Psoas muscle (tissue), 8 donors: ENCODE measurements around the gene ATMIN. TPM values are rescaled to one million over a fixed set of nuclear protein-coding genes. Genes with fewer than 3 reads are reported as not detected.

ENCODE experiments used
- ATAC-seq, 4 donors: fragments of 200-7000 bp; cut with Tn5 transposase; one replicate each; pipeline ENCODE4 v1.9.1; 2020; ENCODE audit warnings: moderate library complexity in 3 of 4, mild to moderate bottlenecking in 2 of 4
- DNase-seq, 2 donors: peaks; one replicate each; pipeline ENCODE4 v3.0.0-alpha.2; 2020
- H3K27ac ChIP-seq: fragments of 200-600 bp; one replicate; pipeline ENCODE4 v1.8.0; 2022
- H3K27me3 ChIP-seq, 3 donors: fragments of 200-600 bp in 1 of 3; one replicate each; pipeline versions ENCODE4 v1.6.1 to v1.8.0; 2013 to 2022; ENCODE audit warnings: low read length in 2 of 3, mild to moderate bottlenecking in 2 of 3, moderate library complexity in 1 of 3; ENCODE audit not compliant: insufficient read depth in 3 of 3
- H3K36me3 ChIP-seq, 2 donors: fragments of 200-600 bp in 1 of 2; one replicate each; pipeline versions ENCODE4 v1.6.1 to v1.8.0; 2013 to 2022; ENCODE audit warnings: low read depth in 1 of 2, mild to moderate bottlenecking in 1 of 2, moderate library complexity in 1 of 2; ENCODE audit not compliant: insufficient read depth in 1 of 2
- H3K4me1 ChIP-seq: fragments of 200-600 bp; one replicate; pipeline ENCODE4 v1.8.0; 2022
- H3K4me3 ChIP-seq: fragments of 200-600 bp; one replicate; pipeline ENCODE4 v1.8.0; 2022; ENCODE audit warnings: mild to moderate bottlenecking
- H3K9me3 ChIP-seq: fragments of 200-600 bp; one replicate; pipeline ENCODE4 v1.8.0; 2022
- WGBS, 3 donors: extraction: QIAGEN DNeasy Blood & Tissue Kit; methylation state at CpG; one replicate each; pipeline versions ENCODE4 v1.1.6 to v1.1.7; 2013; 5-methylcytosine and 5-hydroxymethylcytosine counted together
- intact Hi-C, 2 donors: fragments of 100-400 bp; cut with DNase I; formaldehyde crosslinking; loops; one replicate each; pipeline versions ENCODE4 v1.11.0 to v1.14.2; 2022
- polyA plus RNA-seq, 3 donors: library from polyadenylated mRNA; stranded (reverse); fragments of 200-250 nt; gene quantifications; one replicate each; pipeline ENCODE4 v1.2.3, GENCODE V29; 2013
- total RNA-seq, 4 donors: library from RNA; stranded (reverse); fragmentation: NEBNext Ultra II Directional in 2 of 4; extraction: Animal tissue kit (Norgen Biotek cat#: 25700) in 2 of 4; gene quantifications; one replicate each; pipeline versions ENCODE4 v1.2.1 to v1.2.4, GENCODE V29; 2021 to 2023
- TF ChIP-seq, protein P1 (sequence below): fragments of 200-600 bp; IDR thresholded peaks from one replicate; pipeline ENCODE4 v1.8.0; 2022; ENCODE audit warnings: antibody characterized with exemption
- donor health status: healthy with polysubstance abuse.
- donor health status: DM: no; HTN: no; CAD: no; lungs with moderate emphysema.
- donor health status: Bipolar disorder and iron deficiency.
- donor health status: healthy.
- donor health status: DM: yes; HTN: yes; CAD: no.
- donor health status: DM: no; HTN: no; CAD: no.
- donor health status: DM: no; HTN: no; CAD: no.
- donor health status: DM: yes; HTN: yes; CAD: no.

The ATMIN gene
- total and polyA plus RNA-seq, 7 donors: 20.0 to 43.2 (median 28.8) TPM

GRCh38 chr16:81081014-81081413, 45.4 kb downstream of the ATMIN start:
- ATAC-seq (no peak), DNase-seq (no peak)
- no peaks in the 10 kb centered on the region for H3K27me3 ChIP-seq
- H3K9me3 ChIP-seq: no peaks in the 10 kb centered on the region
- no peak overlapping the region for H3K27ac ChIP-seq
- 96 to 97% (median 97%) methylated on average over 4 of the region's 4 CpGs for WGBS, 3 donors
- intact Hi-C loops: no loop called here
- H3K36me3 ChIP-seq: peaks cover 0 to 18% of the 10 kb centered on the region in 2 donors
- no peaks in the 10 kb centered on the region for H3K4me1 ChIP-seq
- TF ChIP-seq, protein P1, sequence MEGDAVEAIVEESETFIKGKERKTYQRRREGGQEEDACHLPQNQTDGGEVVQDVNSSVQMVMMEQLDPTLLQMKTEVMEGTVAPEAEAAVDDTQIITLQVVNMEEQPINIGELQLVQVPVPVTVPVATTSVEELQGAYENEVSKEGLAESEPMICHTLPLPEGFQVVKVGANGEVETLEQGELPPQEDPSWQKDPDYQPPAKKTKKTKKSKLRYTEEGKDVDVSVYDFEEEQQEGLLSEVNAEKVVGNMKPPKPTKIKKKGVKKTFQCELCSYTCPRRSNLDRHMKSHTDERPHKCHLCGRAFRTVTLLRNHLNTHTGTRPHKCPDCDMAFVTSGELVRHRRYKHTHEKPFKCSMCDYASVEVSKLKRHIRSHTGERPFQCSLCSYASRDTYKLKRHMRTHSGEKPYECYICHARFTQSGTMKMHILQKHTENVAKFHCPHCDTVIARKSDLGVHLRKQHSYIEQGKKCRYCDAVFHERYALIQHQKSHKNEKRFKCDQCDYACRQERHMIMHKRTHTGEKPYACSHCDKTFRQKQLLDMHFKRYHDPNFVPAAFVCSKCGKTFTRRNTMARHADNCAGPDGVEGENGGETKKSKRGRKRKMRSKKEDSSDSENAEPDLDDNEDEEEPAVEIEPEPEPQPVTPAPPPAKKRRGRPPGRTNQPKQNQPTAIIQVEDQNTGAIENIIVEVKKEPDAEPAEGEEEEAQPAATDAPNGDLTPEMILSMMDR: no peak
- no peak overlapping the region for H3K4me3 ChIP-seq

- ATAC-seq (no peak), DNase-seq (no peak)
- intact Hi-C loops: no loop called here
- Histone ChIP-seq H3K9me3 (no peaks in the 10 kb centered on the region), H3K27ac (no peak overlapping the region), H3K36me3 (peaks cover 5 to 40% of the 10 kb centered on the region in 2 donors), H3K4me1 (no peaks in the 10 kb centered on the region), H3K27me3 (no peaks in the 10 kb centered on the region), H3K4me3 (no peak overlapping the region)
- 93 to 99% (median 97%) methylated on average over 5 of the region's 5 CpGs for WGBS, 3 donors
- TF ChIP-seq, protein P1: no peak
Observed at GRCh38 chr16:81088836-81089235, 53.2 kb downstream of the ATMIN start.

GRCh38 chr16:81094771-81095251, 59.2 kb downstream of the ATMIN start:
- Histone ChIP-seq H3K36me3 (peaks cover under 1 to 7% of the 10 kb centered on the region in 2 donors), H3K4me3 (peak overlapping the region; percentile 90), H3K27me3 (no peaks in the 10 kb centered on the region), H3K4me1 (peaks cover 4% of the 10 kb centered on the region), H3K9me3 (no peaks in the 10 kb centered on the region), H3K27ac (no peak overlapping the region)
- ATAC-seq (no peak), DNase-seq (no peak)
- intact Hi-C loops: loop anchor here (5.0 to 10.0 kb wide), 2 partner anchors 58 to 220 kb away; partner anchors contain the start of genes GAN (in 2 of the 2) and ATMIN (in 1 of the 2)
- TF ChIP-seq, protein P1: no peak
- 58 to 68% (median 61%) methylated on average over 21 of the region's 21 CpGs for WGBS, 3 donors

- 0% methylated on average over 20 to 22 of the region's 22 CpGs for WGBS, 3 donors
- H3K4me3 ChIP-seq: peak overlapping the region; percentile 90
- H3K36me3 ChIP-seq: no peaks in the 10 kb centered on the region
- H3K27me3 ChIP-seq: no peaks in the 10 kb centered on the region
- TF ChIP-seq, protein P1: no peak
- peak overlapping the region; percentile 84 for H3K27ac ChIP-seq
- no peaks in the 10 kb centered on the region for H3K9me3 ChIP-seq
- H3K4me1 ChIP-seq: peaks cover 4% of the 10 kb centered on the region
- peak in 2 of 4 donors; percentile 23 to 30 for ATAC-seq
- no peak for DNase-seq
- intact Hi-C loops: loop anchor here (5.0 to 10.0 kb wide), 2 partner anchors 58 to 219 kb away; partner anchors contain the start of genes GAN (in 2 of the 2) and ATMIN (in 1 of the 2)
Observed at GRCh38 chr16:81095653-81095952, 60.0 kb downstream of the ATMIN start.
